BE2C (cell line): ENCODE data around the gene RXRB.

Experiments
- DNase-seq: peaks from one replicate; pipeline ENCODE4 v3.0.0-alpha.2; 2020
- H3K27me3 ChIP-seq: fragments of 250-450 bp; sonication (Bioruptor Pico); 2 replicates; pipeline ENCODE4 v1.5.1; 2020; ENCODE audit warnings: mild to moderate bottlenecking
- H3K36me3 ChIP-seq: fragments of 250-450 bp; sonication (Bioruptor Pico); 2 replicates; pipeline ENCODE4 v1.5.1; 2020; ENCODE audit warnings: mild to moderate bottlenecking
- H3K4me1 ChIP-seq: fragments of 250-450 bp; sonication (Bioruptor Pico); 2 replicates; pipeline ENCODE4 v1.5.1; 2020
- H3K4me3 ChIP-seq: 2 replicates; pipeline ENCODE4 v1.5.1; 2011; ENCODE audit warnings: low read depth, low read length
- H3K9me3 ChIP-seq: fragments of 250-450 bp; sonication (Bioruptor Pico); 2 replicates; pipeline ENCODE4 v1.5.1; 2020
- TF ChIP-seq, protein P1 (sequence below): IDR thresholded peaks from 2 replicates; pipeline ENCODE4 v1.5.1; 2012; ENCODE audit warnings: mild to moderate bottlenecking, low read depth, low read length

The RXRB gene

GRCh38 chr6:33170176-33171015 is 30.1 kb downstream of the RXRB start:
- H3K36me3 ChIP-seq = no peaks in the 10 kb centered on the region
- no peaks in the 10 kb centered on the region for H3K9me3 ChIP-seq
- no peaks in the 10 kb centered on the region for H3K27me3 ChIP-seq
- H3K4me3 ChIP-seq = no peak overlapping the region
- TF ChIP-seq, protein P1, sequence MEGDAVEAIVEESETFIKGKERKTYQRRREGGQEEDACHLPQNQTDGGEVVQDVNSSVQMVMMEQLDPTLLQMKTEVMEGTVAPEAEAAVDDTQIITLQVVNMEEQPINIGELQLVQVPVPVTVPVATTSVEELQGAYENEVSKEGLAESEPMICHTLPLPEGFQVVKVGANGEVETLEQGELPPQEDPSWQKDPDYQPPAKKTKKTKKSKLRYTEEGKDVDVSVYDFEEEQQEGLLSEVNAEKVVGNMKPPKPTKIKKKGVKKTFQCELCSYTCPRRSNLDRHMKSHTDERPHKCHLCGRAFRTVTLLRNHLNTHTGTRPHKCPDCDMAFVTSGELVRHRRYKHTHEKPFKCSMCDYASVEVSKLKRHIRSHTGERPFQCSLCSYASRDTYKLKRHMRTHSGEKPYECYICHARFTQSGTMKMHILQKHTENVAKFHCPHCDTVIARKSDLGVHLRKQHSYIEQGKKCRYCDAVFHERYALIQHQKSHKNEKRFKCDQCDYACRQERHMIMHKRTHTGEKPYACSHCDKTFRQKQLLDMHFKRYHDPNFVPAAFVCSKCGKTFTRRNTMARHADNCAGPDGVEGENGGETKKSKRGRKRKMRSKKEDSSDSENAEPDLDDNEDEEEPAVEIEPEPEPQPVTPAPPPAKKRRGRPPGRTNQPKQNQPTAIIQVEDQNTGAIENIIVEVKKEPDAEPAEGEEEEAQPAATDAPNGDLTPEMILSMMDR = no peak
- DNase-seq = peak; percentile 27
- H3K4me1 ChIP-seq = peaks cover 3% of the 10 kb centered on the region; the same call in 1 of the 2 replicates

GRCh38 chr6:33169291-33170175 is 30.9 kb downstream of the RXRB start:
- no peak for DNase-seq
- no peaks in the 10 kb centered on the region for H3K9me3 ChIP-seq
- H3K4me3 ChIP-seq = no peak overlapping the region
- H3K27me3 ChIP-seq = no peaks in the 10 kb centered on the region
- no peaks in the 10 kb centered on the region for H3K36me3 ChIP-seq
- peaks cover 3% of the 10 kb centered on the region; the same call in 1 of the 2 replicates for H3K4me1 ChIP-seq
- TF ChIP-seq, protein P1 = no peak

GRCh38 chr6:33168639-33169038 is 31.8 kb downstream of the RXRB start:
- DNase-seq = no peak

DNA sequence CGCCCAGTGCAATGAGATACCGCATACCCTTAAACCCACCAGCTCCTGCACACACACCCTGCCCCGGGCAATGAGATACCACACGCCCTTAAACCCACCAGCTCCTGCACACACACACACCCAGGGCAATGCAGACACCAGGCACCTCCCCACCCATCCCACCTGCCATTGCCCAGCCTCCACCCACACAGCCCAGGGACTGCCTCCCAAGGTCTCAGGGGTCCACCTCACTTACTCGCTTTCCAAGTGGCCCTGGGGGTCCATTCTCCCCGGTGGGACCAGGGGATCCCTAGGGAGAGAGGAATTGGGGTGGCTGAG is 32.2 kb downstream of the RXRB start:
- DNase-seq = no peak
- TF ChIP-seq, protein P1 = no peak
- Histone ChIP-seq H3K4me1 (peaks cover 3% of the 10 kb centered on the region; the same call in 1 of the 2 replicates), H3K27me3 (no peaks in the 10 kb centered on the region), H3K9me3 (no peaks in the 10 kb centered on the region), H3K4me3 (no peak overlapping the region), H3K36me3 (no peaks in the 10 kb centered on the region)

More at GRCh38 chr6:33168639-33169038, 31.8 kb downstream of the RXRB start:
- Histone ChIP-seq H3K4me1 (peaks cover 3% of the 10 kb centered on the region; the same call in 1 of the 2 replicates), H3K27me3 (no peaks in the 10 kb centered on the region), H3K4me3 (no peak overlapping the region), H3K9me3 (no peaks in the 10 kb centered on the region), H3K36me3 (no peaks in the 10 kb centered on the region)
- TF ChIP-seq, protein P1 = no peak

DNA sequence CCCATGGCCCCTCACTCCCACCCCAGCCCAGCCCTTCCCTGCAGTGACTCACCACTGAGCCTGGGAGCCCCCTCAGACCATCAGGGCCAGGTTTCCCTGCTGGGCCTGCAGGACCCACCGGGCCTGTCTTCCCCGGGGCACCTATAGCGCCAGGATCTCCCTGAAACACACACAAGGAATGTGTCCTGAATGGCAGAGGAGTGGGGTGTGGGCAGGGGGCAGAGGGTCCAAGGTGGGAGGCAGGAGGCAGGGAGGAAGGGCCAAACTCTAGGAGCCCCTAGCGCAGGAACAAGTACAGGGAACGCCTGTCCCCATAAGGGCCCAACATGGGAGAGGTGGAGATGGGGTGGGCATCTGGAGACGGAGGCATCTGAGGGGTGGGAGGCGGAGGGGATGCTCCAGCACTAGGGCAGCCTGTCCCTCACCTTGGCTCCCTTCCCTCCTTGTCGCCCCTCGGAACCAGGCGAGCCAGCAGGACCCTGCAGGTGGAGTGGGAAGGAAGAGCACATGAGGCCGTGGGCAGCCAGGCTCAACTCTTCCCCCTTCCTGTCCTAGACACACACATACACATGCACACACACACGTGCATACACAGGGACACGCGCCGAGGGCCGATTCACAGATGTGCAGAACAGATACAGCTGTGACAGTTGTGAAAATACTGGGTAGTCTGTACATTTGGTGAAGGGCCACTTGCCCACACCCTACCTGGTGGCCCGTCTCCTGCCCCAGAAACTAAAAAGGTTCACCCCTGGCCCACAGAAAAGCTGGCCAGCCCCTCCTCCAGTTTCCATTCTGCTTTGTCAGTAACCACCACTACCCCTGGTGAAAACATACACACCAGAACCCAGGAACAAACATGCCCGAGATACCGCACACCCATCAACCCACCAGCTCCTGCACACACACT is 32.8 kb downstream of the RXRB start:
- TF ChIP-seq, protein P1 = no peak
- Histone ChIP-seq H3K27me3 (no peaks in the 10 kb centered on the region), H3K9me3 (no peaks in the 10 kb centered on the region), H3K4me1 (peaks cover 3% of the 10 kb centered on the region; the same call in 1 of the 2 replicates), H3K36me3 (no peaks in the 10 kb centered on the region), H3K4me3 (no peak overlapping the region)
- DNase-seq = no peak
